Measurements from ENCODE around the gene ITPK1. TPM values are rescaled to one million over a fixed set of nuclear protein-coding genes. Genes with fewer than 3 reads are reported as not detected.

ITPK1 gene
- total RNA-seq, 1 experiment from 2014 or later: 38.5 TPM

GRCh38 chr14:93051600-93052546, 63.9 kb downstream of the ITPK1 start:
- no peak for DNase-seq (ENCODE audit: low spot score)
- H3K27ac ChIP-seq (ENCODE audit: low read depth, low read length, poor library complexity, severe bottlenecking): no peak overlapping the region
- intact Hi-C loops (cut with micrococcal nuclease; ENCODE audit: unreplicated experiment): no loop called here

GRCh38 chr14:93050761-93051160, 65.0 kb downstream of the ITPK1 start:
- CTCF ChIA-PET: no interaction called here
- no peaks in the 10 kb centered on the region for H3K9me3 ChIP-seq (ENCODE audit: low read depth, low read length, poor library complexity, severe bottlenecking)
- no TSS peak for BruUV-seq (replicated peaks)
- no peaks in the 10 kb centered on the region for H3K36me3 ChIP-seq (ENCODE audit: insufficient read depth, low read length, poor library complexity, severe bottlenecking)
- no peaks in the 10 kb centered on the region for H3K27me3 ChIP-seq (replicated peaks; ENCODE audit: insufficient read depth, low read depth, low read length, poor library complexity)
- intact Hi-C loops (cut with micrococcal nuclease; ENCODE audit: unreplicated experiment): no loop called here
- no peak overlapping the region for H3K4me3 ChIP-seq (ENCODE audit: low read depth, low read length, poor library complexity, severe bottlenecking)
- DNase-seq (ENCODE audit: low spot score): no peak
- H3K27ac ChIP-seq (ENCODE audit: low read depth, low read length, poor library complexity, severe bottlenecking): no peak overlapping the region
- POLR2A ChIA-PET (ENCODE audit: low non-redundant PET): no interaction called here
- TF ChIP-seq CTCF (conservative IDR thresholded peaks at IDR 0.05; ENCODE audit: low read depth, low read length): no peak
- no peak for TF ChIP-seq EZH2 (IDR thresholded peaks at IDR 0.05; ENCODE audit: borderline replicate concordance, low read depth, low read length, poor library complexity, severe bottlenecking)
- H3K4me1 ChIP-seq (ENCODE audit: insufficient read depth, low read length, poor library complexity, severe bottlenecking): no peaks in the 10 kb centered on the region

More at GRCh38 chr14:93051600-93052546, 63.9 kb downstream of the ITPK1 start:
- POLR2A ChIA-PET (ENCODE audit: low non-redundant PET): no interaction called here
- TF ChIP-seq EZH2 (IDR thresholded peaks at IDR 0.05; ENCODE audit: borderline replicate concordance, low read depth, low read length, poor library complexity, severe bottlenecking) (no peak), CTCF (conservative IDR thresholded peaks at IDR 0.05; ENCODE audit: low read depth, low read length) (no peak)
- no TSS peak for BruUV-seq (replicated peaks)
- H3K36me3 ChIP-seq (ENCODE audit: insufficient read depth, low read length, poor library complexity, severe bottlenecking): no peaks in the 10 kb centered on the region
- no peak overlapping the region for H3K4me3 ChIP-seq (ENCODE audit: low read depth, low read length, poor library complexity, severe bottlenecking)
- H3K9me3 ChIP-seq (ENCODE audit: low read depth, low read length, poor library complexity, severe bottlenecking): no peaks in the 10 kb centered on the region
- no peaks in the 10 kb centered on the region for H3K27me3 ChIP-seq (replicated peaks; ENCODE audit: insufficient read depth, low read depth, low read length, poor library complexity)
- CTCF ChIA-PET: no interaction called here
- H3K4me1 ChIP-seq (ENCODE audit: insufficient read depth, low read length, poor library complexity, severe bottlenecking): no peaks in the 10 kb centered on the region

GRCh38 chr14:93049867-93050331, 65.8 kb downstream of the ITPK1 start:
- intact Hi-C loops (cut with micrococcal nuclease; ENCODE audit: unreplicated experiment): no loop called here
- CTCF ChIA-PET: no interaction called here

More at GRCh38 chr14:93049867-93050331, 65.8 kb downstream of the ITPK1 start:
- H3K27me3 ChIP-seq (replicated peaks; ENCODE audit: insufficient read depth, low read depth, low read length, poor library complexity): no peaks in the 10 kb centered on the region
- DNase-seq (ENCODE audit: low spot score): no peak
- TF ChIP-seq EZH2 (IDR thresholded peaks at IDR 0.05; ENCODE audit: borderline replicate concordance, low read depth, low read length, poor library complexity, severe bottlenecking) (no peak), CTCF (conservative IDR thresholded peaks at IDR 0.05; ENCODE audit: low read depth, low read length) (no peak)
- no peaks in the 10 kb centered on the region for H3K36me3 ChIP-seq (ENCODE audit: insufficient read depth, low read length, poor library complexity, severe bottlenecking)
- no peak overlapping the region for H3K27ac ChIP-seq (ENCODE audit: low read depth, low read length, poor library complexity, severe bottlenecking)
- H3K9me3 ChIP-seq (ENCODE audit: low read depth, low read length, poor library complexity, severe bottlenecking): no peaks in the 10 kb centered on the region
- BruUV-seq (replicated peaks): no TSS peak
- no peak overlapping the region for H3K4me3 ChIP-seq (ENCODE audit: low read depth, low read length, poor library complexity, severe bottlenecking)
- POLR2A ChIA-PET (ENCODE audit: low non-redundant PET): no interaction called here
- H3K4me1 ChIP-seq (ENCODE audit: insufficient read depth, low read length, poor library complexity, severe bottlenecking): no peaks in the 10 kb centered on the region

Measured in A673 (cell line).